Spinal cord (tissue), 10 donors: ENCODE measurements around the gene BSG. TPM values are rescaled to one million over a fixed set of nuclear protein-coding genes. Genes with fewer than 3 reads are reported as not detected.
"Not testable (repeated sequence)": the region's sequence is repeated elsewhere in the genome, so short reads cannot be mapped to it uniquely, and the experiment has no call there.

ENCODE experiments used
- DNase-seq, 6 donors: peaks; one replicate each; pipeline versions ENCODE4 v3.0.0 to v3.0.0-alpha.2; 2013 to 2015; ENCODE audit warnings: low spot score in 6 of 6, low read depth in 4 of 6
- H3K27ac ChIP-seq: one replicate; pipeline ENCODE4 v1.5.1; 2013; ENCODE audit warnings: low read depth, low read length, control low read depth
- H3K27me3 ChIP-seq: one replicate; pipeline ENCODE4 v1.6.1; 2013; ENCODE audit warnings: low read length; ENCODE audit not compliant: control insufficient read depth, insufficient read depth
- H3K36me3 ChIP-seq: one replicate; pipeline ENCODE4 v1.6.1; 2013; ENCODE audit warnings: low read length; ENCODE audit not compliant: control insufficient read depth, insufficient read depth
- H3K4me1 ChIP-seq: one replicate; pipeline ENCODE4 v1.6.1; 2013; ENCODE audit warnings: low read length; ENCODE audit not compliant: control insufficient read depth, insufficient read depth
- H3K4me3 ChIP-seq: one replicate; pipeline ENCODE4 v1.5.1; 2013; ENCODE audit warnings: low read depth, low read length, control low read depth
- H3K9me3 ChIP-seq: one replicate; pipeline ENCODE4 v1.6.1; 2013; ENCODE audit warnings: low read length; ENCODE audit not compliant: control insufficient read depth, insufficient read depth
- WGBS: methylation state at CpG from one replicate; pipeline ENCODE4 v1.1.5; 2013; ENCODE audit warnings: missing lambda C conversion rate; ENCODE audit not compliant: insufficient coverage; 5-methylcytosine and 5-hydroxymethylcytosine counted together
- polyA plus RNA-seq, 2 donors: library from polyadenylated mRNA; unstranded; fragments of 120-200 nt; gene quantifications; one replicate each; pipeline ENCODE4 v1.2.1, GENCODE V29; 2013; ENCODE audit not compliant: insufficient read length in 2 of 2
- total RNA-seq, 2 donors: library from RNA; depleted of rRNA in 1 of 2; stranded (reverse); fragments of 120-200 nt in 1 of 2; fragments of >200 nt in 1 of 2; gene quantifications; one replicate each; pipeline versions ENCODE4 v1.2.3 to v1.2.4, GENCODE V29; 2013 to 2014
- donor health status: healthy.

The BSG gene
- total and polyA plus RNA-seq, 4 donors = 177 to 638 (median 553) TPM

DNA sequence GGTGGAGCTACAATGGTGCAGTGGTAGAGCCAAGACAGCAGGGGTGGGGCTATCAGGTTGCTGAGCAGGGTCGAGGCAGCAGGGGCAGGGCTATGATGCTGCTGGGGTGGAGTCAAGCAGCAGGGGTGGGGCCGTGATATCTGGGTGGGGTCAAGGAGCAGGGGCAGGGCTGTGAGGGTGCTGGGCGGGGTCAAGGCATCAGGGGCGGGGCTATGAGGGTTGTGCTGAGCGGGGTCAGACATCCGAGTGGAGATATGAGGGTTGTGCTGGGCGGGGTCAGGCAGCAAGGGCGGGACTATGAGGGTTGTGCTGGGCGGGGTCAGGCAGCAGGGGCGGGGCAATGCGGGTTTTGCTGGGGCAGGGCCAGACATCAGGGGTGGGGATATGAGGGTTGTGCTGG, 32.0 kb downstream of the BSG start:
- no peak for DNase-seq
- no peaks in the 10 kb centered on the region for H3K27me3 ChIP-seq

DNA sequence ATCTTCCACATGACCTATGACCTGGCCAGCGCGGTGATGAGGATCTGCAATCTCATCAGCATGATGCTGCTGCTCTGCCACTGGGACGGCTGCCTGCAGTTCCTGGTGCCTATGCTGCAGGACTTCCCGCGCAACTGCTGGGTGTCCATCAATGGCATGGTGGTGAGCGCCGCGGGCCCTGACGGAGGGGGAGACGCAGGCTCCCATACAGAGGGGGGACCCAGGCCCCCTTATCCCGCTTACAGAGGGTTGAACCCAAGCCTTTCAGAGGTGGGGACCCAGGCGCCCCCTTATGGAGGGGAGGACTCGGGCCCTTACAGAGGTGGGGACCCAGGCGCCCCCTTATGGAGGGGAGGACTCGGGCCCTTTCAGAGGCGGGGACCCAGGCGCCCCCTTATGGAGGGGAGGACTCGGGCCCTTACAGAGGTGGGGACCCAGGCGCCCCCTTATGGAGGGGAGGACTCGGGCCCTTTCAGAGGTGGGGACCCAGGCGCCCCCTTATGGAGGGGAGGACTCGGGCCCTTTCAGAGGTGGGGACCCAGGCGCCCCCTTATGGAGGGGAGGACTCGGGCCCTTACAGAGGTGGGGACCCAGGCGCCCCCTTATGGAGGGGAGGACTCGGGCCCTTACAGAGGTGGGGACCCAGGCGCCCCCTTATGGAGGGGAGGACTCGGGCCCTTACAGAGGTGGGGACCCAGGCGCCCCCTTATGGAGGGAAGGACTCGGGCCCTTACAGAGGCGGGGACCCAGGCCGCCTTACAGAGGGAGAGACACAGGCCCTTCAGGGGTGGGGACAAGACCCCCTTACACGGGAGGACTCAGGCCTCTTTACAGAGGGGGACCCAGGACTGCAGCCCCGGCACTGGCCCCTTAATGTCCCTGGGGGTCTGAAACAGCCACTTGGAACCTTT, 32.9 kb downstream of the BSG start:
- not testable (repeated sequence) for H3K27me3 ChIP-seq, DNase-seq, H3K9me3 ChIP-seq, H3K4me3 ChIP-seq, H3K27ac ChIP-seq
- Histone ChIP-seq H3K36me3 (peaks cover 37% of the 10 kb centered on the region), H3K4me1 (peaks cover 19% of the 10 kb centered on the region)
- WGBS = 84% methylated on average over 10 of the region's 34 CpGs

More for the DNA sequence above, 32.0 kb downstream of the BSG start:
- Histone ChIP-seq H3K36me3 (peaks cover 27% of the 10 kb centered on the region), H3K9me3 (no peaks in the 10 kb centered on the region), H3K4me3 (no peak overlapping the region), H3K4me1 (peaks cover 9% of the 10 kb centered on the region), H3K27ac (no peak overlapping the region)
- WGBS = 88% methylated on average over 10 of the region's 11 CpGs

DNA sequence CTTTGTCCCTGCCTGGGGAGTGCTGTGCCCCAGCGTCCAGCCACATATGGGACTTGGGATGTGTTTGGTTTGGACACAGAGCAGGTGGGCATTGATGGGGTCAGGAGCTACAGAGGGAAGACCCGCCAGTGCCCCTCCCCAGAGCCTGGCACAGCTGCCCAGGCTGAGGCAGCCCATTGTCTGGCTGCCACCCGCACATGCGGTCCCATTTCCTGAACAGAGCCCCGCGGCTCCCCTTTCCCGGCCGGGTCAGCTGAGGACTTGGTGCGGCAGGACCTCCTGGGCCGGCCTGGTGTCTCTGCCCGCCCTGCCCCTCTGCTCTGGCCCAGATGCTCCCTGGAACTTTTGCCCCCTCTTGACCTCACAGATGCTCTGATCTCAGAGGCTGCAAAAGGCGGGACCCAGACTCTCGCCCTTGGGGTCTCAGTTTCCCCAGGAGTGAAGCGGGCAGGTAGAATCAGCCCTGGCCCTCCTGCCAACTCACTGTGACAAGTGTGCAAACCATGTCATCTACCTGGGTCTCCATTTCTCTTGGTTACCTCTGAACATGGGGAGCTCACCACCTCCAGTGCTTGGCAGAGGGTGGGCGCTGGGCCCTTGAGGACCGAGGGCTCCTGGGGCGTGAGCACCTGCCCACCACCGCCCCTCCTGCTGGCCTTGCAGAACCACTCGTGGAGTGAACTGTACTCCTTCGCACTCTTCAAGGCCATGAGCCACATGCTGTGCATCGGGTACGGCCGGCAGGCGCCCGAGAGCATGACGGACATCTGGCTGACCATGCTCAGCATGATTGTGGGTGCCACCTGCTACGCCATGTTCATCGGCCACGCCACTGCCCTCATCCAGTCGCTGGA, 35.1 kb downstream of the BSG start:
- no peak overlapping the region for H3K27ac ChIP-seq
- H3K36me3 ChIP-seq = peaks cover 49% of the 10 kb centered on the region
- no peaks in the 10 kb centered on the region for H3K27me3 ChIP-seq
- 86% methylated on average over 30 of the region's 30 CpGs for WGBS
- no peak for DNase-seq
- peaks cover 30% of the 10 kb centered on the region for H3K4me1 ChIP-seq
- H3K4me3 ChIP-seq = no peak overlapping the region
- H3K9me3 ChIP-seq = no peaks in the 10 kb centered on the region

- H3K36me3 ChIP-seq = peaks cover 57% of the 10 kb centered on the region
- peaks cover 30% of the 10 kb centered on the region for H3K4me1 ChIP-seq
- H3K27me3 ChIP-seq = no peaks in the 10 kb centered on the region
- 81% methylated on average over 30 of the region's 30 CpGs for WGBS
- no peak overlapping the region for H3K27ac ChIP-seq
- DNase-seq = no peak
- no peak overlapping the region for H3K4me3 ChIP-seq
- H3K9me3 ChIP-seq = no peaks in the 10 kb centered on the region
Measured at GRCh38 chr19:608155-609003, 36.0 kb downstream of the BSG start.

DNA sequence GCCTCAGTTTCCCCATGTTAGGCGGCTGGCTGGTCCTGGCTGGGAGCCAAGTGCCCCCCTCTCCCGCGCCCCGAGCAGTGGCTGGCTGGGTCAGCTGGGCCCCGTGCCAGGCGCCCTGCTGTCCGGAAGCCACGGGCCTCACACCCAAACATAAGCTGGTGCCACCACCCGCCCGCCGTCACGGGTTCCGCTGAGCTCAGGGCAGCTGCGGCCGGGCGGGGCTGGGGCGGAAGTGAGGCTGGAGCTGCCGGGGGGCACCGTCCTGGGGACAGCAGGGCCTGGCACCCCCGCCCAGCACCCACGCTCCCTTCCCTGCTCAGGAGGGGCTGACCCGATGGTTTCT, 36.6 kb downstream of the BSG start:
- Histone ChIP-seq H3K36me3 (peaks cover 59% of the 10 kb centered on the region), H3K4me3 (no peak overlapping the region), H3K9me3 (no peaks in the 10 kb centered on the region), H3K27ac (no peak overlapping the region), H3K4me1 (peaks cover 30% of the 10 kb centered on the region), H3K27me3 (no peaks in the 10 kb centered on the region)
- DNase-seq = no peak
- 59% methylated on average over 22 of the region's 22 CpGs for WGBS

- DNase-seq = no peak
- Histone ChIP-seq H3K27ac (no peak overlapping the region), H3K4me1 (peaks cover 30% of the 10 kb centered on the region), H3K27me3 (no peaks in the 10 kb centered on the region), H3K4me3 (no peak overlapping the region), H3K9me3 (no peaks in the 10 kb centered on the region), H3K36me3 (peaks cover 67% of the 10 kb centered on the region)
- 70% methylated on average over 31 of the region's 38 CpGs for WGBS
Measured at GRCh38 chr19:610071-610800, 37.8 kb downstream of the BSG start.

- H3K27me3 ChIP-seq = no peaks in the 10 kb centered on the region
- no peak overlapping the region for H3K4me3 ChIP-seq
- 40% methylated on average over 35 of the region's 36 CpGs for WGBS
- peak overlapping the region; percentile 25 for H3K27ac ChIP-seq
- H3K4me1 ChIP-seq = peaks cover 30% of the 10 kb centered on the region
- H3K36me3 ChIP-seq = peaks cover 72% of the 10 kb centered on the region
- peak in 1 of 6 donors; percentile 54 for DNase-seq
- no peaks in the 10 kb centered on the region for H3K9me3 ChIP-seq
Measured at GRCh38 chr19:610801-611480, 38.5 kb downstream of the BSG start.

DNA sequence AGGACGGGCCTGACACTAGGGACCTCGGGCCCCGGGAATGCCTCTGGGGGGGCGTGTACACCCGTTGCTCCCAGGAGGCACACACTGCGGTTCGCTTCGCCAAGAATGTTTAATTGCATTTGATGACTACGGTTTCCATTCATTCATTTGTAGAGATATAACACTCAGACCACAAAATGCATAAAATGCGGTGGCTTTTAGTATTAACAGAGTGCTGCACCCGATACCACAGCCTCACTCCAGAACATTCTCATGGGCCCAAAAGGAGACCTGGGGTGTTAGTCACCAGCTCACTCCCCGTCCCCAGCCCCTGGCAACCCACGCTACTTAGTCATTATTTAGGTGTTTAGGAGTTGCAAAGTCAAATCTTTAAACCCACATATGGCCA, 39.1 kb downstream of the BSG start:
- H3K9me3 ChIP-seq = no peaks in the 10 kb centered on the region
- H3K4me3 ChIP-seq = no peak overlapping the region
- H3K36me3 ChIP-seq = peaks cover 72% of the 10 kb centered on the region
- no peak for DNase-seq
- H3K27ac ChIP-seq = peak overlapping the region; percentile 25
- 38% methylated on average over 3 of the region's 13 CpGs for WGBS
- no peaks in the 10 kb centered on the region for H3K27me3 ChIP-seq
- H3K4me1 ChIP-seq = peaks cover 30% of the 10 kb centered on the region
